Measurements from ENCODE around the gene PCGF1. TPM values are rescaled to one million over a fixed set of nuclear protein-coding genes. Genes with fewer than 3 reads are reported as not detected.

PCGF1 gene
- total and polyA plus RNA-seq, 2 of the 13 experiments (the other 11 are each of a cell fraction or from before 2014, with no cell fraction given), result 20.4 to 22.6 TPM

DNA sequence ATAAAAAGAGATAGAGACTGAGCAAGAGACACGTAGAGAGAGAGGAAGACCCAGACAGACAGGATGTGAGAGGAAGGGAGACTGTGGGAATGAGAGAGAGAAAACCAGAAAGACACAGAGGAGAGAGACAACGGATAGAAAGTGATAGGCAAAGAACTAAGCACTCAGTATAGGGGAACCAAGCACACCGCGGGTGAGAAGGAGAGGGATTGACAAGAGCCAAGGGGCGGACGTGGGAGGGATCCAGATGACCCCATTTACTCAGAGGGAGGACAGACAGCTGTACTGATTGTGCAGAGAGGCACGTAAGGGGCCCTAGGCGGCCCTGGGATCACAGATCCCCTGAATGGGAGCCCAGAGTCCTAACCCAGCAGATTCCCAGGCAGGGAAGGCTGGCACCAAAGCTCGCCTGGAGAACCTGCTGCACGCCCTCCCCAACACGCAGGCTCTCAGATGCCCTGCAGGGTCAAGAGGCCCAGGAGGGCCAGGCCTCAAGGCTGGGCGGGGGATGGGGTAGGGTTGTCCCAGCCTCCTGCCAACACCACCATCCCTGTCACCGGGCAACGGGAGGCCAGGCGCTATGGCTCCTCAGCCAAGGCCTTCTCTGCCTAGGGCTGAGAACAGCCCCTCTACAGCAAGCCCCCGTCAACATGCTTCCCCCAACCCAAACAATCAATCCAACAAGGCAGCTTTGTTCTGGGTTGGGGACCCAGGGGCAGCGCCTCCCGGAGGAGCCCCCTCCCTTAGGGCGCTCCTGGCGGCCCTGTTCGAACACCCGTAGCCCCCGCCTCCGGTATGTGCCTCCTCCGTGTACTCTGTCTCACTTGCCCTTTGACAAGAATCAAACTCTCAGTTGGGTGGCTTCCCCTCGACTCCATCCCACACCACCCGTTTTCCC lies 45.7 kb upstream of the PCGF1 start (continued):
- TF ChIP-seq EHMT2 (IDR thresholded peaks at IDR 0.05; ENCODE audit: borderline replicate concordance, low read depth, low read length), result no peak
- no peak for TF ChIP-seq ZFP36 (IDR thresholded peaks at IDR 0.05; ENCODE audit: borderline replicate concordance, low read depth, low read length, partially characterized antibody)
- TF ChIP-seq, protein P1, sequence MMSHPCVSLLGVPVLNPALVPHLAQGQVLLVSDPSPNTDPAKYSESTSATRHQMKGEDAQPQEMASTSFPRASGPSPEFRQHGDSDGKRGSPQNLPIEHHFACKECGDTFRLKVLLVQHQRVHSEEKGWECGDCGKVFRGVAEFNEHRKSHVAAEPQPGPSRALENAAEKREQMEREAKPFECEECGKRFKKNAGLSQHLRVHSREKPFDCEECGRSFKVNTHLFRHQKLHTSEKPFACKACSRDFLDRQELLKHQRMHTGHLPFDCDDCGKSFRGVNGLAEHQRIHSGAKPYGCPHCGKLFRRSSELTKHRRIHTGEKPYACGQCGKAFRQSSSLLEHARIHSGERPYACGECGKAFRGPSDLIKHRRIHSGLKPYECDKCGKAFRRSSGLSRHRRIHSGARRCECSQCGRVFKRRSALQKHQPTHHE (CRISPR knock-in tag; IDR thresholded peaks at IDR 0.05; ENCODE audit: borderline replicate concordance), result no peak
- TF ChIP-seq, protein P2, sequence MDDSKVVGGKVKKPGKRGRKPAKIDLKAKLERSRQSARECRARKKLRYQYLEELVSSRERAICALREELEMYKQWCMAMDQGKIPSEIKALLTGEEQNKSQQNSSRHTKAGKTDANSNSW (CRISPR knock-in tag; IDR thresholded peaks at IDR 0.05; ENCODE audit: borderline replicate concordance), result no peak
- no peak for TF ChIP-seq RARA (CRISPR knock-in tag; IDR thresholded peaks at IDR 0.05)
- TF ChIP-seq, protein P3, sequence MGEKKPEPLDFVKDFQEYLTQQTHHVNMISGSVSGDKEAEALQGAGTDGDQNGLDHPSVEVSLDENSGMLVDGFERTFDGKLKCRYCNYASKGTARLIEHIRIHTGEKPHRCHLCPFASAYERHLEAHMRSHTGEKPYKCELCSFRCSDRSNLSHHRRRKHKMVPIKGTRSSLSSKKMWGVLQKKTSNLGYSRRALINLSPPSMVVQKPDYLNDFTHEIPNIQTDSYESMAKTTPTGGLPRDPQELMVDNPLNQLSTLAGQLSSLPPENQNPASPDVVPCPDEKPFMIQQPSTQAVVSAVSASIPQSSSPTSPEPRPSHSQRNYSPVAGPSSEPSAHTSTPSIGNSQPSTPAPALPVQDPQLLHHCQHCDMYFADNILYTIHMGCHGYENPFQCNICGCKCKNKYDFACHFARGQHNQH (CRISPR knock-in tag; IDR thresholded peaks at IDR 0.05), result 0 out of 2 replicates have a peak, but pooled peaks have one; percentile 54
- TF ChIP-seq ZBTB1 (CRISPR knock-in tag; IDR thresholded peaks at IDR 0.05; ENCODE audit: borderline replicate concordance), result no peak
- TF ChIP-seq, protein P4, sequence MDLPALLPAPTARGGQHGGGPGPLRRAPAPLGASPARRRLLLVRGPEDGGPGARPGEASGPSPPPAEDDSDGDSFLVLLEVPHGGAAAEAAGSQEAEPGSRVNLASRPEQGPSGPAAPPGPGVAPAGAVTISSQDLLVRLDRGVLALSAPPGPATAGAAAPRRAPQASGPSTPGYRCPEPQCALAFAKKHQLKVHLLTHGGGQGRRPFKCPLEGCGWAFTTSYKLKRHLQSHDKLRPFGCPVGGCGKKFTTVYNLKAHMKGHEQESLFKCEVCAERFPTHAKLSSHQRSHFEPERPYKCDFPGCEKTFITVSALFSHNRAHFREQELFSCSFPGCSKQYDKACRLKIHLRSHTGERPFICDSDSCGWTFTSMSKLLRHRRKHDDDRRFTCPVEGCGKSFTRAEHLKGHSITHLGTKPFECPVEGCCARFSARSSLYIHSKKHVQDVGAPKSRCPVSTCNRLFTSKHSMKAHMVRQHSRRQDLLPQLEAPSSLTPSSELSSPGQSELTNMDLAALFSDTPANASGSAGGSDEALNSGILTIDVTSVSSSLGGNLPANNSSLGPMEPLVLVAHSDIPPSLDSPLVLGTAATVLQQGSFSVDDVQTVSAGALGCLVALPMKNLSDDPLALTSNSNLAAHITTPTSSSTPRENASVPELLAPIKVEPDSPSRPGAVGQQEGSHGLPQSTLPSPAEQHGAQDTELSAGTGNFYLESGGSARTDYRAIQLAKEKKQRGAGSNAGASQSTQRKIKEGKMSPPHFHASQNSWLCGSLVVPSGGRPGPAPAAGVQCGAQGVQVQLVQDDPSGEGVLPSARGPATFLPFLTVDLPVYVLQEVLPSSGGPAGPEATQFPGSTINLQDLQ (CRISPR knock-in tag; IDR thresholded peaks at IDR 0.05), result 0 out of 2 replicates have a peak, but pooled peaks have one; percentile 22
- no peak for TF ChIP-seq ATM (IDR thresholded peaks at IDR 0.05; ENCODE audit: borderline replicate concordance)
- no peak for TF ChIP-seq NFYB (CRISPR knock-in tag; IDR thresholded peaks at IDR 0.05)
- TF ChIP-seq MTF1 (CRISPR knock-in tag; IDR thresholded peaks at IDR 0.05), result no peak
- TF ChIP-seq IKZF1 (IDR thresholded peaks at IDR 0.05), result no peak
- TF ChIP-seq, protein P5, sequence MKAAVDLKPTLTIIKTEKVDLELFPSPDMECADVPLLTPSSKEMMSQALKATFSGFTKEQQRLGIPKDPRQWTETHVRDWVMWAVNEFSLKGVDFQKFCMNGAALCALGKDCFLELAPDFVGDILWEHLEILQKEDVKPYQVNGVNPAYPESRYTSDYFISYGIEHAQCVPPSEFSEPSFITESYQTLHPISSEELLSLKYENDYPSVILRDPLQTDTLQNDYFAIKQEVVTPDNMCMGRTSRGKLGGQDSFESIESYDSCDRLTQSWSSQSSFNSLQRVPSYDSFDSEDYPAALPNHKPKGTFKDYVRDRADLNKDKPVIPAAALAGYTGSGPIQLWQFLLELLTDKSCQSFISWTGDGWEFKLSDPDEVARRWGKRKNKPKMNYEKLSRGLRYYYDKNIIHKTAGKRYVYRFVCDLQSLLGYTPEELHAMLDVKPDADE (CRISPR knock-in tag; IDR thresholded peaks at IDR 0.05), result no peak
- TF ChIP-seq, protein P6, sequence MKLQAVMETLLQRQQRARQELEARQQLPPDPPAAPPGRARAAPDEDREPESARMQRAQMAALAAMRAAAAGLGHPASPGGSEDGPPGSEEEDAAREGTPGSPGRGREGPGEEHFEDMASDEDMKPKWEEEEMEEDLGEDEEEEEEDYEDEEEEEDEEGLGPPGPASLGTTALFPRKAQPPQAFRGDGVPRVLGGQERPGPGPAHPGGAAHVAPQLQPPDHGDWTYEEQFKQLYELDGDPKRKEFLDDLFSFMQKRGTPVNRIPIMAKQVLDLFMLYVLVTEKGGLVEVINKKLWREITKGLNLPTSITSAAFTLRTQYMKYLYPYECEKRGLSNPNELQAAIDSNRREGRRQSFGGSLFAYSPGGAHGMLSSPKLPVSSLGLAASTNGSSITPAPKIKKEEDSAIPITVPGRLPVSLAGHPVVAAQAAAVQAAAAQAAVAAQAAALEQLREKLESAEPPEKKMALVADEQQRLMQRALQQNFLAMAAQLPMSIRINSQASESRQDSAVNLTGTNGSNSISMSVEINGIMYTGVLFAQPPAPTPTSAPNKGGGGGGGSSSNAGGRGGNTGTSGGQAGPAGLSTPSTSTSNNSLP (IDR thresholded peaks at IDR 0.05; ENCODE audit: low read depth, low read length), result no peak
- no peak for TF ChIP-seq PCBP2 (optimal IDR thresholded peaks at IDR 0.05; ENCODE audit: low read depth, low read length, poor library complexity, severe bottlenecking)
- TF ChIP-seq BCL6 (CRISPR knock-in tag; IDR thresholded peaks at IDR 0.05), result peak; percentile 18; the same call in 1 of the 2 replicates
- TF ChIP-seq ZFP41 (CRISPR knock-in tag; IDR thresholded peaks at IDR 0.05; ENCODE audit: borderline replicate concordance), result no peak
- TF ChIP-seq, protein P7, sequence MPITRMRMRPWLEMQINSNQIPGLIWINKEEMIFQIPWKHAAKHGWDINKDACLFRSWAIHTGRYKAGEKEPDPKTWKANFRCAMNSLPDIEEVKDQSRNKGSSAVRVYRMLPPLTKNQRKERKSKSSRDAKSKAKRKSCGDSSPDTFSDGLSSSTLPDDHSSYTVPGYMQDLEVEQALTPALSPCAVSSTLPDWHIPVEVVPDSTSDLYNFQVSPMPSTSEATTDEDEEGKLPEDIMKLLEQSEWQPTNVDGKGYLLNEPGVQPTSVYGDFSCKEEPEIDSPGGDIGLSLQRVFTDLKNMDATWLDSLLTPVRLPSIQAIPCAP (CRISPR knock-in tag; IDR thresholded peaks at IDR 0.05; ENCODE audit: low read depth), result 0 out of 2 replicates have a peak, but pooled peaks have one; percentile 59
- TF ChIP-seq CCAR2 (optimal IDR thresholded peaks at IDR 0.05; ENCODE audit: low read depth, low read length), result no peak
